T-helper 1 cell treated with Interleukin-12 subunit alpha and Interleukin-12 subunit beta and Interleukin-4 antibody, amounts not matched to agents 30 ng/mL and 1 ng/mL, for 36 hours (primary cell): ENCODE results near the gene MRPL49. TPM values are rescaled to one million over a fixed set of nuclear protein-coding genes. Genes with fewer than 3 reads are reported as not detected.

Experiments used
- intact Hi-C: fragments of 100-400 bp; cut with micrococcal nuclease; formaldehyde crosslinking; loops from one replicate; pipeline ENCODE4 v1.15.1; 2024
- total RNA-seq: library from RNA; stranded (reverse); gene quantifications from 2 replicates; pipeline ENCODE4 v1.2.3, GENCODE V29; 2022

MRPL49 gene
- total RNA-seq, 1 donor from 2014 or later = 57.6 TPM

DNA sequence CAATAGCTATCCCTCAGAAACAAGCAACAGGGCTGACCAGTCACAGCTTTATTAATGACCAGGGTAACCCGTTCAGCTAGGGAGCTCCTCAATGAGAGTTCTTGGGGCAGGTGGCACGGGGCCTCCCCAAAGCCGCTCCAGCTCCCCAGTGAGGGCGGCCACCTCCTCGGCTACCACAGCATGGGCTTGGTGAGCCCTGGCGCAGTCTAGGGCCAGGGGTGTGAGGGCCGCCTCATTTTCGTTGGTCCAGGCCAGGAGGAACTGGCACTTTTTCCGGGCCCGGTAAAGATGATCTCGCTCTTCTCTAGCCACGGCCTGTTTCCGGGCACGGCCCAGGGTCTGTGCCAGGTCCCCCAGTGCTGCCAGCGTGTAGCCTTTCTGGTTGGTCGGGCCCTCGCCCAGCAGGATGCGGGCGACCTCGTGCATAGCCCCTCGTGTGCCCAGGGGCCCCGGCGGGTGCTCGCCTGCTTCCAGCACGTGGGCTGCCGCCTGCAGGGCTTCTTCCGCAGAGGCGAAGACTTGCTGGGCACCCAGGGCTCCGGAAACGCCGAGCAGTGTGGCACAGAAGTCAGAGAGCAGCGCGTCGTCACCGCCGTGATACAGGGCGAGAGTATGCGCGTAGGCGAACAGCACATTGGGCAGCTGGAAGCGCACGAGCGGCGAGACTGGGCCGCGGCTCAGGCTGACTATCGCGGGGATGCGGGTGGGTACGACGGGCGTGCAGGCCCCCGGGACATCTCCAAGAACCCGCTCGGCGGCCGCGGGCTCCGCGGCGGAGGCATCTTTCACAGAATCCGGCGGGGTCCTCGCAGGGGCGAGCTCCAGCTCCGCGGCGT, 5.5 kb upstream of the MRPL49 start:
- intact Hi-C loops = loop anchor here (1.0 to 10.0 kb wide), 13 partner anchors 19 to 1148 kb away; partner anchors contain the start of genes ATG2A, CDCA5, MEN1 and PCNX3

DNA sequence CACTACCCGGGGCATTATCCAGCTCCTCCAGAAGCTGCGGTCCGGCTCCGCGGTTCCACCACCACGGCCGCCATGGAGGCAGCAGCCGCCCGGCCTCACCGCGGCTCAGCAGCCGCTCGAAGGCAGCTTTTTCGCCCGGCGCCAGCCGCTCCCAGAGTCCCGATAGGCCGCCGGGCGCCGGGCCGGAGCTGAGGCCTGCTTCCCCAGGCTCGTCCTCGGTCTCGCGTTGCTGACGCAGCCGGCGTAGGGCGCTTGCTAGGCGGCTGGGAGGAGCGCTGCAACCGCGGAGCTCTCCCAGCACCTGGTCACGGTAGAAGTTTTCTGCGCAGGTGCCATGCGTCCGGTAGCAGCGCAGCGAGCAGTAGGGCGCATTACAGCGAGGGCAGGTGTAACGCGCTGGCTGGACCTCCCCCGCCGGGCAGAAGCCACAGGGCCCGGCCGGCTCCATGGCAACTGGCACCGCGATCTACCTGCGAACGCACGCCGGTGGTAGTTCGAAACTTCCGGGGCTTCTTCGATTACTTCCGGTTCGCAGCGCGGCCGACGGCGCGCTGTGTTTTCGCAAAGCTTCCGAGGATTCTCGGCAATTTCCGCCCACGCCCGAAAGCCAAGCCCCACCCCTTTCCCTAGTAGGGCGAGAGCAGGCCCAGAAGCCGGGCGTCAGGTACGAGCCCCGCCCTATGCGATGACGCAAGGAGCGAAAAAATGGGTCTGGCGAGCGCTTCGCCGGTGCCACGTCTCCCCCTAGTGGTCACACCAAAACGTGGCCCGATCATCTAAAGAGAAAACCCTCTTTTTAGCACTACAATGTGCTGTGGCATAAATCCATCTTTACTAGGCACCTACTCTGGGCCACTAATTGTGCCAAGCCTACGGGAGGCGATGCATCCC, 4.7 kb upstream of the MRPL49 start, which contains the start of gene ZNHIT2:
TSS of gene ZNHIT2 (minus strand) at position 496 of the 891 bp plus-strand sequence. CDS start at position 448, 48 bp downstream.
- intact Hi-C loops = loop anchor here (1.0 to 10.0 kb wide), 13 partner anchors 18 to 1147 kb away; partner anchors contain the start of genes ATG2A, CDCA5, MEN1 and PCNX3

DNA sequence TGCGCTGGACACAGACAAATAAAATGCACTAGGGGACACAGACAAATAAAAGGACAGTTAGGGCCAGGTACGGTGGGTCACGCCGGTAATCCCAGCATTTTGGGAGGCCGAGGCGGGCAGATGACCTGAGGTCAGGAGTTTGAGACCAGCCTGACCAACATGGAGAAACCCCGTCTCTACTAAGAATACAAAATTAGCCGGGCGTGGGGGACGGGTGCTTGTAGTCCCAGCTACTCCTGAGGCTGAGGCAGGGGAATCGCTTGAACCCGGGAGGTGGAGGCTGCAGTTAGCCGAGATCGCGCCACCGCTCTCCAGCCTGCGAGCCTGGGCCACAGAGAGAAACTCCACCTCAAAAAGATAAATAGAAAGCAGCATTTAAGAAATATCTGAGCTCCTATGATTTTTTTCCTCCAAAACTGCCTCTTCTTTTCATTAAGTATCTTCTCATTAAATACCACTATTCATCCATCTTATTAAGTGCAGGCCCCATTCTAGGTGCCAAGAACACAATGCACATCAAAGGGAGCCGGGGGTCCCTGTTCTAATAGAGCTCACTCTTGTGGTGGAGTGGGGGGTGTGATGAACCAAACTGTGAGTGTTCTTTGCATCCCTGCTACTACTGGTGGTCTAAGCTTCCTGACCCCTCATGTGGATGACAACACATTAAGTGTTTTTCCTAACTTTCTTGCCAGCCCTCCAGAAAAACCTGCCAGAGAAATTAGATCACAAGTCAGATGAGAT, 3.9 kb upstream of the MRPL49 start:
- intact Hi-C loops = loop anchor here (10.0 kb wide), 1 partner anchor 1147 kb away; the partner anchor contains the start of gene RAB1B

DNA sequence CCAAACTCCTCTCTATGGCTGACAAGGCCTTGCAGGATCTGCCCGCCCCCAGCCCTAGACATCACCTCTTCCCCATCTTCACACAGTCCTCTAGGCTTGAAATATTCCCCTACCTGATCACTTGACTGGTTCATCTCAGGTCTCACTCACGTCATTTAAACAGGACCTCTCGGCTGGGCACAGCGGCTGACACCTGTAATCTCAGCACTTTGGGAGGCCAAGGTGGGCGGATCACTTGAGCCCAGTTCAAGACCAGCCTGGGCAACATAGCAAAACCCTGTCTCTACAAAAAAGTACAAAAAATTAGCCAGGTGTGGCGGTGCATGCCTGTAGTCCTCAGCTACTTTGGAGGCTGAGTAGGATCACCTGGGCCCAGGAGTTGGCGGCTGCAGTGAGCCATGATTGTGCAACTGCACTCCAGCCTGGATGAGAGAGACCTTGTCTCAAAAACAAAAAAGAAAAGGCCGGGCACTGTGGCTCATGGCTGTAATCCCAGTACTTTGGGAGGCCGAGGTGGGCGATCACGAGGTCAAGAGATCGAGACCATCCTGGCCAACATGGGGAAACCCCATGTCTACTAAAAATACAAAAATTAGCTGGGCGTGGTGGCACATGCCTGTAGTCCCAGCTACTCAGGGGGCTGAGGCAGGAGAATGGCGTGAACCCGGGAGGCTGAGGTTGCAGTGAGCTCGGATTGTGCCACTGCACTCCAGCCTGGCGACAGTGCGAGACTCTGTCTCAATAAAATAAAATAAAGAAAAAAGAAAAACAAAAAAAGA, 3.0 kb upstream of the MRPL49 start:
- intact Hi-C loops = loop anchor here (10.0 kb wide), 1 partner anchor 1146 kb away; the partner anchor contains the start of gene RAB1B

DNA sequence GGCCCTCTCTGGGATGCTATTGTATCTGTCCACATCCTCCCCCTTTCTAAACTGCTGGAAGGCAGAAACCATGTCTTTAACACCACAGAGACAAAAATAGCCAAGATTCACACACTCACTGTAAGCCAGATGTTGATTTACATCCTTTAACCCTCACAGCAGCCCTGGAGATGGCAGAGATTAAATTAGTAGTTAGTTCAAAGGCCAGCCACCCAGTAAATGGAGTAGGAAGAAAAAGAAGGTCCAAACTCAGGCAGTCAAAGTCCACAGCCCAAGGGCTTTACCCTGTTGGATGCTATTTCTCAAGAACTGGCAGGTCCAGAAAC, 2.5 kb upstream of the MRPL49 start:
- intact Hi-C loops = loop anchor here (10.0 kb wide), 1 partner anchor 1145 kb away; the partner anchor contains the start of gene RAB1B

DNA sequence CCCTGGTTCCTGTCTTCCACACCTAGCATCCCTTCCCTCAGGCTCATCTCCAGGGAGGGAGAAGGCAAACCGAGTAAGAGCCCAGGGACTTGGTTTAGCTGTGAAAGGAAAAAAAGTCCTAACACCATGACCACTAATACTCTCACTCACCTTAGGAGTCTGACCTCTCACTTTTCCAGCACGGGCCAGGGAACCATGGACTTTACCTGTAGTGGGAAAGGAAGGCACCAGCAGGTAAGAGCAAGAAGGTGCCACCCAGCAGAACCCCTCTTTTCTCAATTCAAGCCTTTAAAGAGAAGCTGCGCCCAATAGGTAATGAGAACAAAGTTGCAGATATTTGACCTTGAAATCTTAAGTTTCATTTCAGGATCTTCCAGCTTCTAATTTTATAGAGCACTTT, 1.3 kb upstream of the MRPL49 start:
- intact Hi-C loops = loop anchor here (5.0 to 10.0 kb wide), 2 partner anchors 451 to 1224 kb away; partner anchors contain the start of genes B4GAT1, BRMS1, FAM89B and ZNRD2

DNA sequence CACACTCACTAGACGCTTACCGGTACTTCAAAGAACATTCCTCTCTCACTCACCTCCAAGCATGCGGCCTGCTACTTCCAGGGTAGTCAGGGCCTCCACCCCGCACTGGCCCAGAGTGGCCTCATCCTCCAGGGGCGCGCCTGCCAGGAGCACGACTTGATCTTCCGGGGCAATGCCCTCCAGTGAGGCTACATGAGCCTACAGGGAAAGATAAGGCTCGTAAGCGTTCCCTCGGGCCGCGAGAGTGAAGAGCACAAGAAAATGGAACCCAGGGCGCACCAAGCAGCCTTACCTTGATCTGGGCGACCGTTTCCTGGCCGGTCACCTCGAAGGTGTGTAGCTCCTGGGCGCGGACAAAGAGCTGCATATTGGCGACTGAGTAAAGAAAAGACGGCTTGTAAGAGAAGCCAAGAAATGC, 665 bp upstream of the MRPL49 start:
- intact Hi-C loops = loop anchor here (5.0 to 10.0 kb wide), 2 partner anchors 451 to 1223 kb away; partner anchors contain the start of genes B4GAT1, BRMS1, FAM89B and ZNRD2

DNA sequence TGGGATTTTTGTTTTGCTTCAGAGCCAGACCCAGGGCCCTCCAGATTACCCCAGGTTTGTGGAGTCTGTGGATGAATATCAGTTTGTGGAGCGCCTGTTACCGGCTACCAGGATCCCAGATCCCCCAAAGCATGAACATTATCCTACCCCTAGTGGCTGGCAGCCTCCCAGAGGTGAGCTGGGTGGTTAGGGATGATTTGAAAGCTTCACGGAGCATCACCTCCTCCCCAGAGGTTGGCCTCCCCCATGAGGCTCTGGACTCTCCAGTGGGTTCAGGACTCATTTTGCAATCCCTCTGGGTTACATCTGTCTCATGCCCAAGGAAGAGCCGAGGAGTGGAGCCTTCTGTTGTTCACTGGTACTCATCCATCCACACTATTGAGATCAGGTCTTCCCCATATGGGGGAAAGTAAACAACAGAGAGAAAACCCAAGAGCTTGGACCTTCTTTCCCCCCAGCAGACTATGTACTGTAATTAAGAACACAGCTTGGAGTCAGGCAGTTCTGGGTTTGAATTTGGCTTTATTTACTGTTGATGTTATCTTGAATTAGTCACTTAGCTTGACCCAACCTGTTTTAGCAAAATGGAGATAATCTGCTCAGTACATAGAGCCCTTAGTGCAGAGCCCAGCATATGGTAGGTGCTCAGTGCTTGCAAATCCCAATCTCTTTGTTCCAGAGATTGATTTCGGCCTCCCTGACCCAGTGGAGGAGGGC, 2.5 kb downstream of the MRPL49 start:
- intact Hi-C loops = loop anchor here (5.0 to 10.0 kb wide), 2 partner anchors 448 to 1220 kb away; partner anchors contain the start of genes B4GAT1, BRMS1, FAM89B and ZNRD2

DNA sequence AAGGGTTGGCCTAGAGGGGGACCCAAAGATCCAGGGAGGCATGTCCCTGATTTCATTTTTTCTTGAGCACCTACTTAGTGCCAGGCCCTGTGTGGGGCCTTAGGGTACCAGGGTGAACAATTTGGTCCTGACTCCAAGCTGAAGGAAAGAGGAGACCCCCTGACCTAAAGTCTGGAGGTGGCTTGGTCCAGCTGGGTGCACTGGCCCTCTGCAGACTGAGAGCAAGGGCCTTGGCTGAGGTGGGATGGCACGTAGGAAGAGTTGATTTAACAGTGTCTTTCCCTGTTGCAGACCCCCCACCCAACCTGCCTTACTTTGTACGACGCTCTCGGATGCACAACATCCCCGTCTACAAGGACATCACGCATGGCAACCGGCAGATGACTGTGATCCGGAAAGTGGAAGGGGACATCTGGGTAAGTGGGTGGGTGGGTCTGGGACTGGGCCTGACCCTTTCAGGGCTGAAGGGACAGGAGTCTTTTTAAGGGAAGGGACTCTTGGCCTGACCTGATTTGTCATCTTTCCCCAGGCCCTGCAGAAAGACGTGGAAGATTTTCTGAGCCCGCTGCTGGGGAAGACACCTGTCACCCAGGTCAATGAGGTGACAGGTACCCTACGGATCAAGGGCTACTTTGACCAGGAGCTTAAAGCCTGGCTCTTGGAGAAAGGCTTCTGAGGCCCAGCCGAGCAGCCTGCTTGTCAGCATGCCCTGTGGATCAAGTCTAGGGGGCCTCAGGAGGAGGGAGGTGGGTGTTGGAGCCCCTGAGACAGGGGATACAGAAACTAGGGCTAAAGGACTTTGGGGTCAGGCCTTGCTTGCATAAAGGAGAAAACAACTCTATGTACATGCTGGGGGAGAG, 3.3 kb downstream of the MRPL49 start:
- intact Hi-C loops = loop anchor here (10.0 kb wide), 1 partner anchor 1219 kb away; the partner anchor contains the start of genes B4GAT1 and BRMS1

DNA sequence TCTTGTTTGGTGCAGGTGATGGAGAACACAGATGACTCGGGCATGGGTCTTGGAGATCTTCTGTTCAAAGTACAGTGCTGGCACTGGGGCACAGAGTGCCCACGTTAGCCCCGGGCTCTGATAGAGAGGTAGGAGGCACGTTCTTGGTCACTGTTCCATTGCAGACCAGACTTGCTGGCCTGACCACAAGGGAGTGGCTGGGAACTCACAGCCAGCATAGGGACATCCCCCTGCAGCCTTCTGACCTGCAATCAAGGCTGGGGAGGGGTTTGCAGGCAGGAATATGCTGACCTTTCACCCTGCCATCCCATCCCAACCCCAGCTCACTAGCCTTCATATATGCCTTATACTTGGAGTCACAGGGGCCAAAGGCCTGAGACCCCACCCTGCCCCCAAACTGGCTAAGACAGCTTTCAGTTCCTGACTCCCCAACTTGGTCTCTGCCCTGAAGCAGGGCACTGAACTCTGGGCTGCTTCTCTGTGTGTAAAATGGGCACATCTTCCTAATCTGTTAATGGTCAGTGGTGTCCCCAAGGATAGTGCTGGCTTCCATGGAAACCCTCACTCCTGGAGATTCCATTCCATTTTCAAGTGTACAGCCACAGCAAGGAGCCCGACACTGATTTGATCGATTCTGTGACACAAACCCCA, 4.6 kb downstream of the MRPL49 start:
- intact Hi-C loops = loop anchor here (10.0 kb wide), 1 partner anchor 1218 kb away; the partner anchor contains the start of genes B4GAT1 and BRMS1

DNA sequence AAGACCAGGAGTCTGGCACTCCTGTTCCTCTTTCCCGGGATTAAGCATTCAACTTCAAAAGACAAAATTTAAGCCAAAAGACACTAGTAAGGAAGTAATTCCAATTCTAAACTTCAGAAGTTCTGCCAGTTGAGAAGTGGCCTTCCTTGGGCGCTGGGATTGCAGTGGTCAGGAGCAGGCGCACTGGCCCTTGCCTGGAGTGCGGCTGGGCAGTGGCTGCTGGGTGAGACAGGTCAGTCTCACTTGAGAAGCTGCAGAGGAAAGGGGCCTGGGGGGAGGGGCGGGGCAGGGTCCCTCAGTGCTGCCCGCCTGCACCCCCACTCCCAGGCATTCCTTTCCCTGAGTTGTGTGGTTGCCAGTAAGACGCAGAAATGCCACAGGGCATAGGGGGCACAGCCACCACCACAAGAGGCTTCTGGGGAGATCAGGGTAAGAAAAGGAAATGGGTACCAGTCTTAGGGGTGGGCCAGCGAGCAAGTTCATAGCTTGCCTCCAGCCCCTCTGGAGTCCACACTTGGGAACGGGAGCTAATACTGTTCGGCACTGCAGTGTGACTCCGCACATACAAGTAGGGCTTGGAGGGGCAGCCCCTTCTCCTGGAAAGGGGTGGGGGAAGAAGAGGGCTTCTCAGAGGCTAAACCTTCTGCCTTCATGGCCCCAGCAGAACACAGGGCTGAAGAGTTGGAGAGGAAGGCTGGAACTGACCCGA, 5.5 kb downstream of the MRPL49 start:
- intact Hi-C loops = loop anchor here (10.0 kb wide), 1 partner anchor 1217 kb away; the partner anchor contains the start of genes B4GAT1 and BRMS1

DNA sequence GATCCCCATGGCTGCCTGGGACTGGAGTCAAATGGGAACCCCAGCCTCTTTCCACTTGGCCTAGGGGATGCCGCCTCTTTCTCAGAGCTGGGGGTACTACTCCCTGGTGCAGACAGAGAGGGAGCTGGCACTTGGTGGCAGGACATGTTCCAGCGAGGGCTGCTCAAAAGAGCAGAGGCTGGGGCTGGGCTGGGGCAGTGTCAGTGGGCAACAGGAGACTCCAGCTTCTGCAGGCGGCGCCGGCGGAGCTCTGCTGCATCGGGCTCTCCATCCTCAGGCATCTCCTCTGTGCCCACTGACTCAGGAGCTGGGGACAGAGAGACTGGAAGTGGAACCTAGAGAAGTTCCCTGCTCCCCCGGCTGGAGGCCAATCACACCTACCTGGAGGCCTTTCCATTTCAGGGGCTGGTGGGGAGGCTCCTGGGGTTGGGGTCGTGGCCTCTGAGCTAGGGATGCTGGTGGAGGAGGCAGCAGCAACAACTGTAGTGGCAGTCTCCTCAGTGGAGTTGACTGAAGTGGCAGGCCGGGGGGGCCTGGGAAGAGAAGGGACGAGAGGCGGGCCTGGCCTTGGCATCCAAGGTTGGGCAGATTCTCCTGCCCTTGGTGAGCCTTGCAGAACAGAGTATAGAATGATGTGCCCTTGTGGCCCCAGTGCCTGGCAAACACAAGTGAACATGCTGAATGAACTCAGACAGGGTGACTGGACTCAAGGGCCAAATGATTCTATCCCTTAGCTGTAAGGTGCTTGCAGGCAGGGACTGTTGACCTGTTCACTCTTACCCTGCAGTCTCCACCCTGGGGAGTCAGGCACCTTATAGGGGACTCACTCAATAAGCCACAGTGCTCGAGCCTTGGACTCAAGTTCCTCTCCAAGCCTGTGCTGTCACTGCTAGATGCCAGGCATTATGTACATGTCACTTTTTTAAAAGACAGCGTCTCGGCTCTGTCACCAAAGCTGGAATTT, 6.3 kb downstream of the MRPL49 start:
- intact Hi-C loops = loop anchor here (10.0 kb wide), 1 partner anchor 1216 kb away; the partner anchor contains the start of genes B4GAT1 and BRMS1

DNA sequence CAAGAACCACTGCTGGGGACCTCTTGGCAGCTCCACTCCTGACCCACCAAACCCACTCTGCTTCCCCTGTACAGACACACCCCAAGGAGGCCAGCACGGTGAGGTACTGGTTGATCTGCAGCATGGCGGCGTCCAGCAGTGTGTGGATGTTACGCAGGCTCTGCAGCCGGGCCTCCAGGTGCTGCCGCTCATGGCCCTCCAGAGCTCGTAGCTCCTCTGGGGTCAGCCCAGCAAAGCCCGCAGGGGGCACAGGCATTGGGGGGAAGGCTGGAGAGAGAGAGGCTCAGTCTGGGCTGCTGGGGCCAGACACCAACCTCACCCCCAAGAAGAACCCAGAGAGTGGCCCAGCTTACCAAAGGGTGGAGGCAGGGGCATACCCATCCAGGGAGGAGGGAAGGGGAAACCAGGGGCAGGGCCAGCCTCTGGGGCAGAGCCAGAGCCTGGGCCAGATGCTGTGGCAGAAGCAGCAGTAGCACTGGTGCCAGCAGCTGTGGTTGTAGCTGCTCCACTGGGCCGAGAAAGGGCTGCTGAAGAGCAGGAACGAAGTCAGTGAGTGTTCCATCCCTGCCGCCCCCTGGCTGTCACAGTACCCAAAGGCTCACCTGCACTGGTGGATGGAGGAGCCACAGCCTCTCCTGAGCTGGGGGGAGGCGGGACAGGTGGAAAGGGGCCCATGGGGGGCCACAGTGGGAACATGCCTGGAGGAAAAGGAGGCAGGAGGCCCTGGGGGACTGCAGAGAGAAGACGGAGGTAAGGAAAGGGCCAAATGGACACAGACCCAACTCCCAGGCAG, 7.7 kb downstream of the MRPL49 start:
- intact Hi-C loops = loop anchor here (5.0 to 10.0 kb wide), 2 partner anchors 397 to 1215 kb away; partner anchors contain the start of genes B4GAT1, BRMS1 and SCYL1

DNA sequence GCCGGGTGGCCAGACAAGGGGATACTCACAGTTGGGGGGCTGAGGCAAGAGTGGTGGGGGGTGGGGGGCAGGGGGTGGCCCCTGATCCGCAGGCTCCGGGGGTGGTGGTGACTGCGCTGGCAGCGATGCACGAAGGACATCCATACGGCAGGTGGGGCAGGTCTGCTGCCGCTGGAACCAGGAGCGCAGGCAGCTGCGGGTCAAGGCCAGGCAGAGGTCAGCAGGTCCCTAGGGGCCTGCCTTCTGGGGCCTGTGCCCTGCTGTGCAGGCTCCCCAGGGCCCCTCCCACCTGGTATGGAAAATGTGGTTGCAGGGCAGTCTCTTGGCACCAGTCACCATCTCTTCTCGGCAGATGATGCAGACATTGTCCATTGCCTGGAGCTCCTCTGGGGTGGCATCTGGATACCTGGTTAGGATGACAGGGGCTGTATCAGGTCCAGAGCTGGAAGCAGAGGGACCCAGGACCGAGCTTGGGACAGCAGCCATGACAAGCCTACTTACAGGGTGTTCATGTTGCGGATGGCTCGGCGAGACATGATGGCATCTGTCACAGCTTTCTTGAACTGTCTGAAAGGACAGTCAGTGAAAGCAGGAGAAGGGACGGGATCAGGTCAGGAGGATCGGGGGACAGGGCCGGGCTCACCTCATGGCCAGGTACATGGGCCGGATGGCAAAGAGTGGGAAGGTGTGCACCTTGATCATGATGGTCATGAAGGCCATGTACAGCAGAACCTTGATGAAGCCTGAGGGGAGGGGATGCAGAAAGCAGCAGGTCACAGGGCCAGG, 8.7 kb downstream of the MRPL49 start:
- intact Hi-C loops = loop anchor here (5.0 kb wide), 1 partner anchor 396 kb away; the partner anchor contains the start of gene SCYL1
